H1 (cell line): Measurements from ENCODE around the gene SLC1A3. TPM values are rescaled to one million over a fixed set of nuclear protein-coding genes. Genes with fewer than 3 reads are reported as not detected.

ENCODE experiments used
- BRCA1 ChIP-seq: IDR thresholded peaks from 2 replicates; pipeline ENCODE4 v1.6.1; 2012; ENCODE audit warnings: low read depth, low read length, improper control_type of control experiment
- CBX5 ChIP-seq: fragments of 300-800, 300-1000 bp; sonication (generic); IDR thresholded peaks from 2 replicates; pipeline ENCODE4 v1.7.1; 2016; ENCODE audit warnings: antibody characterized with exemption, low read length, low read depth
- CHD7 ChIP-seq: fragments of 300-600 bp; sonication (generic); IDR thresholded peaks from 2 replicates; pipeline ENCODE4 v1.7.1; 2012; ENCODE audit warnings: low read length, moderate library complexity, mild to moderate bottlenecking, inconsistent platforms; ENCODE audit not compliant: insufficient replicate concordance
- E2F6 ChIP-seq: IDR thresholded peaks from 2 replicates; pipeline ENCODE4 v1.6.1; 2012; ENCODE audit warnings: inconsistent platforms
- EP300 ChIP-seq, 2 experiments: IDR thresholded peaks; 1 replicate in 1 of 2; 2 replicates in 1 of 2; pipeline ENCODE4 v1.6.1; 2011 to 2012; ENCODE audit warnings: low read depth in 2 of 2, low read length in 2 of 2, mild to moderate bottlenecking in 2 of 2, borderline replicate concordance in 1 of 2, inconsistent platforms in 1 of 2, moderate library complexity in 1 of 2
- GABPA ChIP-seq: IDR thresholded peaks from 2 replicates; pipeline ENCODE4 v1.6.1; 2011; ENCODE audit warnings: mild to moderate bottlenecking, low read length, moderate library complexity, borderline replicate concordance; ENCODE audit not compliant: insufficient read depth
- POLR2A ChIP-seq, 2 experiments: IDR thresholded peaks; 1 replicate in 1 of 2; 2 replicates in 1 of 2; pipeline ENCODE4 v1.6.1; 2011; ENCODE audit warnings: low read depth in 2 of 2, low read length in 2 of 2, mild to moderate bottlenecking in 2 of 2; ENCODE audit errors: control extremely low read depth in 1 of 2
- POLR2AphosphoS5 ChIP-seq: IDR thresholded peaks from 2 replicates; pipeline ENCODE4 v1.6.1; 2011; ENCODE audit warnings: low read depth, low read length
- SP4 ChIP-seq: IDR thresholded peaks from 2 replicates; pipeline ENCODE4 v1.6.1; 2012; ENCODE audit warnings: low read length, inconsistent platforms
- TAF7 ChIP-seq: optimal IDR thresholded peaks from 2 replicates; pipeline ENCODE3; 2011; ENCODE audit warnings: low read depth, mild to moderate bottlenecking, inconsistent platforms, low read length, moderate library complexity, borderline replicate concordance
- YY1 ChIP-seq: IDR thresholded peaks from 2 replicates; pipeline ENCODE4 v1.6.1; 2011; ENCODE audit warnings: low read depth, mild to moderate bottlenecking, low read length
- polyA plus RNA-seq, 7 experiments: library from polyadenylated mRNA; depleted of rRNA in 3 of 7; stranded (reverse) in 5 of 7; unstranded in 2 of 7; fragments of >200 nt in 5 of 7; fragments of 200-250 nt in 2 of 7; gene quantifications; 1 replicate in 5 of 7; 2 replicates in 1 of 7; 4 replicates in 1 of 7; pipeline versions ENCODE4 v1.2.1 to v1.2.3, GENCODE V29; 2011 to 2013; ENCODE audit warnings: missing spikeins in 2 of 7, mixed read lengths in 2 of 7
- total RNA-seq: library from RNA; stranded (reverse); fragmentation: NEBNext Ultra II Directional; extraction: Animal tissue kit (Norgen Biotek cat#: 25700); gene quantifications from 2 replicates; pipeline ENCODE4 v1.2.1, GENCODE V29; 2021

Gene SLC1A3
- total and polyA plus RNA-seq, 2 of the 8 experiments (the other 6 are each of a cell fraction or from before 2014, with no cell fraction given) = 26.7 to 35.3 TPM

GRCh38 chr5:36558641-36559040 is 47.8 kb upstream of the SLC1A3 start (continued):
- TF ChIP-seq CHD7 (no peak), TAF7 (no peak), YY1 (no peak), EP300 (IDR thresholded peaks at IDR 0.05; ENCODE audit: borderline replicate concordance in 1 of 2, low read depth in 2 of 2, low read length in 2 of 2) (no peak), SP4 (no peak), BRCA1 (no peak), GABPA (no peak), E2F6 (no peak), POLR2A (IDR thresholded peaks at IDR 0.05; ENCODE audit: control extremely low read depth in 1 of 2, low read depth in 2 of 2, low read length in 2 of 2) (no peak), CBX5 (no peak), POLR2AphosphoS5 (no peak)
